Cerebellar nuclear complex (tissue), 1 donor: Measurements from ENCODE around the gene EHMT2.
"Not testable (repeated sequence)": the region's sequence is repeated elsewhere in the genome, so short reads cannot be mapped to it uniquely, and the experiment has no call there.

Source experiments
- DNase-seq, 2 experiments: peaks; one replicate each; lab custom pipeline; 2025; lab: John Stamatoyannopoulos, UW

Gene EHMT2

GRCh38 chr6:31915351-31915750 lies 17.9 kb upstream of the EHMT2 start:
- no peak for DNase-seq

- no peak for DNase-seq
Measured at GRCh38 chr6:31911826-31912585, 14.5 kb upstream of the EHMT2 start.

- DNase-seq, result not testable (repeated sequence)
Measured at GRCh38 chr6:31909298-31909697, 11.8 kb upstream of the EHMT2 start.

- DNase-seq, result no peak
Measured at GRCh38 chr6:31908791-31909190, 11.3 kb upstream of the EHMT2 start.

GRCh38 chr6:31908255-31908654 lies 10.8 kb upstream of the EHMT2 start:
- not testable (repeated sequence) for DNase-seq

GRCh38 chr6:31907158-31907813 lies 9.8 kb upstream of the EHMT2 start:
- no peak for DNase-seq

- not testable (repeated sequence) for DNase-seq
Measured at GRCh38 chr6:31906727-31907126, 9.2 kb upstream of the EHMT2 start.

- no peak for DNase-seq
Measured at GRCh38 chr6:31906122-31906521, 8.6 kb upstream of the EHMT2 start.

- DNase-seq, result no peak
Measured at GRCh38 chr6:31905041-31905440, 7.5 kb upstream of the EHMT2 start.

GRCh38 chr6:31903957-31904356 lies 6.5 kb upstream of the EHMT2 start:
- DNase-seq, result no peak

GRCh38 chr6:31901953-31902643 lies 4.6 kb upstream of the EHMT2 start, which contains the start of gene ZBTB12:
Gene ZBTB12 (minus strand): TSS chr6:31902086. CDS start chr6:31901305, 781 bp downstream.
- peak; percentile 79 to 84 for DNase-seq

- DNase-seq, result no peak
Measured at GRCh38 chr6:31901415-31901952, 4.0 kb upstream of the EHMT2 start.

GRCh38 chr6:31900917-31901414 lies 3.5 kb upstream of the EHMT2 start:
- no peak for DNase-seq

- no peak for DNase-seq
Measured at GRCh38 chr6:31899882-31900722, 2.6 kb upstream of the EHMT2 start.

- no peak for DNase-seq
Measured at GRCh38 chr6:31899215-31899614, 1.7 kb upstream of the EHMT2 start.

- DNase-seq, result peak in 1 of 2 experiments; percentile 80
Measured at GRCh38 chr6:31898383-31899011, 999 bp upstream of the EHMT2 start.

- DNase-seq, result no peak
Measured at GRCh38 chr6:31896856-31897611, 464 bp downstream of the EHMT2 start.

- DNase-seq, result no peak
Measured at GRCh38 chr6:31896493-31896855, 1.0 kb downstream of the EHMT2 start.

GRCh38 chr6:31892821-31893220 lies 4.7 kb downstream of the EHMT2 start:
- no peak for DNase-seq

- no peak for DNase-seq
Measured at GRCh38 chr6:31889331-31889972, 8.0 kb downstream of the EHMT2 start.
